HG03575 (cell line): ENCODE data around the gene C17orf67.

Experiments used
- ATAC-seq: cut with Tn5 transposase; IDR thresholded peaks from one replicate; pipeline ENCODE4 v1.9.1; 2021; ENCODE audit not compliant: unreplicated experiment, insufficient number of reproducible peaks, low FRiP score; ENCODE audit errors: extremely low read depth

Gene C17orf67

GRCh38 chr17:56834380-56835263 is 902 bp upstream of the C17orf67 start:
- no peak for ATAC-seq

GRCh38 chr17:56833057-56833808 is 487 bp downstream of the C17orf67 start:
- ATAC-seq: peak; percentile 20

GRCh38 chr17:56832446-56832845 is 1.3 kb downstream of the C17orf67 start:
- no peak for ATAC-seq

- no peak for ATAC-seq
These were observed 2.2 kb downstream of the C17orf67 start for GRCh38 chr17:56831369-56832095.

GRCh38 chr17:56830726-56831368 is 2.9 kb downstream of the C17orf67 start:
- no peak for ATAC-seq

GRCh38 chr17:56826611-56827414 is 6.9 kb downstream of the C17orf67 start:
- no peak for ATAC-seq

GRCh38 chr17:56824503-56824902 is 9.2 kb downstream of the C17orf67 start:
- ATAC-seq: no peak

GRCh38 chr17:56823848-56824247 is 9.9 kb downstream of the C17orf67 start:
- ATAC-seq: no peak

- ATAC-seq: no peak
These were observed 11.0 kb downstream of the C17orf67 start for GRCh38 chr17:56822725-56823124.

GRCh38 chr17:56821847-56822534 is 11.7 kb downstream of the C17orf67 start:
- no peak for ATAC-seq

GRCh38 chr17:56820207-56820606 is 13.5 kb downstream of the C17orf67 start:
- no peak for ATAC-seq

GRCh38 chr17:56819431-56820145 is 14.1 kb downstream of the C17orf67 start:
- no peak for ATAC-seq

- no peak for ATAC-seq
These were observed 14.7 kb downstream of the C17orf67 start for GRCh38 chr17:56819030-56819429.

- ATAC-seq: no peak
These were observed 16.7 kb downstream of the C17orf67 start for GRCh38 chr17:56817066-56817465.

GRCh38 chr17:56815711-56816110 is 18.0 kb downstream of the C17orf67 start:
- ATAC-seq: no peak

- no peak for ATAC-seq
These were observed 20.8 kb downstream of the C17orf67 start for GRCh38 chr17:56812901-56813388.
